HG02763 (cell line): ENCODE measurements around the gene SMARCA1.
"Not testable (repeated sequence)": the region's sequence is repeated elsewhere in the genome, so short reads cannot be mapped to it uniquely, and the experiment has no call there.

Experiments
- ATAC-seq: cut with Tn5 transposase; IDR thresholded peaks from one replicate; pipeline ENCODE4 v1.9.1; 2021; ENCODE audit warnings: mild to moderate bottlenecking, moderate library complexity; ENCODE audit not compliant: unreplicated experiment

The SMARCA1 gene

GRCh38 chrX:129523079-129523911 is at the start of gene SMARCA1:
Gene SMARCA1 (minus strand): TSS chrX:129523490. CDS start chrX:129523370, 120 bp downstream.
- no peak for ATAC-seq

GRCh38 chrX:129572422-129572821 is 49.1 kb upstream of the SMARCA1 start:
- no peak for ATAC-seq

GRCh38 chrX:129568349-129568748 is 45.1 kb upstream of the SMARCA1 start:
- ATAC-seq = no peak

GRCh38 chrX:129566073-129566472 is 42.8 kb upstream of the SMARCA1 start:
- no peak for ATAC-seq

GRCh38 chrX:129565046-129565650 is 41.9 kb upstream of the SMARCA1 start:
- ATAC-seq = no peak

- ATAC-seq = not testable (repeated sequence)
Measured at GRCh38 chrX:129564345-129564744, 41.1 kb upstream of the SMARCA1 start.

- ATAC-seq = no peak
Measured at GRCh38 chrX:129561453-129561852, 38.2 kb upstream of the SMARCA1 start.

- ATAC-seq = no peak
Measured at GRCh38 chrX:129559783-129560182, 36.5 kb upstream of the SMARCA1 start.

GRCh38 chrX:129557844-129558480 is 34.7 kb upstream of the SMARCA1 start:
- ATAC-seq = no peak

- ATAC-seq = no peak
Measured at GRCh38 chrX:129556806-129557315, 33.6 kb upstream of the SMARCA1 start.

- ATAC-seq = not testable (repeated sequence)
Measured at GRCh38 chrX:129554816-129555215, 31.5 kb upstream of the SMARCA1 start.

GRCh38 chrX:129553619-129554288 is 30.5 kb upstream of the SMARCA1 start:
- ATAC-seq = peak; percentile 92

- no peak for ATAC-seq
Measured at GRCh38 chrX:129549124-129549523, 25.8 kb upstream of the SMARCA1 start.

- ATAC-seq = no peak
Measured at GRCh38 chrX:129545408-129545807, 22.1 kb upstream of the SMARCA1 start.

- no peak for ATAC-seq
Measured at GRCh38 chrX:129544780-129545179, 21.5 kb upstream of the SMARCA1 start.

- ATAC-seq = peak; percentile 34
Measured at GRCh38 chrX:129540722-129541184, 17.5 kb upstream of the SMARCA1 start.

- peak; percentile 80 for ATAC-seq
Measured at GRCh38 chrX:129540068-129540653, 16.9 kb upstream of the SMARCA1 start, which contains the start of gene OCRL. Gene OCRL (plus strand): TSS chrX:129540259. CDS start chrX:129540440, 181 bp downstream.

GRCh38 chrX:129534816-129535578 is 11.7 kb upstream of the SMARCA1 start:
- ATAC-seq = no peak

GRCh38 chrX:129531132-129531531 is 7.8 kb upstream of the SMARCA1 start:
- no peak for ATAC-seq

- ATAC-seq = no peak
Measured at GRCh38 chrX:129530410-129530809, 7.1 kb upstream of the SMARCA1 start.
